Measurements from ENCODE around the gene CFAP61.
A peak's percentile ranks its signal among the peaks of the same experiment; 100 is the strongest.

DNA sequence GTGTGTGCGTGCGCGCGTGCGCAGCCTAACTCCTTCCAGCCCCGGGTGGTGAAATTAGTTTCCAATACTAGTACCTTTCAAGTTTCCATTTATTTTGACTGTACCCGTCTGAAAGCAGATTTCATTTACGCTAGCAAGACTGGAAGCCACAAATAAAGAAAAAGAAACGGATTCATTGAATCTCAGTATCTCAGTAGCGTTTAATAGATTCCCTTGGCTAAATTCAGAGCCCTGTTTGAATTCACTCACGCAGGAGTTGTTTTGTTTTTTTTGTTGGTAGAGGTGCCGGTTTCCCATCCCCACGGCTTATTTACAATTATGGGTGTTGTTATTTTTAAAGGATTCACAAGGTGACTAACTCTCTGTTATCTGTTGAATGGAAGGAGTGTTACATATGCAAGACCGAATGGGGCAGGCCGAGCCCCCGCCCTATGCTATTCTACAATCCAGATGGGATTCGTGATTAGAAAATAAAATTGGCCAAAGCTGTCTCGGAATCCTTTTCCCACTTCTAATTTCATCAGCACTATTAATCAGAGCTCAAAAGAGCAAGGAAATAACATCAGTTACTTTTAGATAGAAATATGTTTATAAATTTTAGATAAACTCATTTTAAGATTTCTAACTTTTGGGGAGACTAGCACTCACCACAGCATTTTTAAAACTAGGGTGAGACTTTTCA, 313.3 kb downstream of the CFAP61 start:
- TF ChIP-seq, protein P1, sequence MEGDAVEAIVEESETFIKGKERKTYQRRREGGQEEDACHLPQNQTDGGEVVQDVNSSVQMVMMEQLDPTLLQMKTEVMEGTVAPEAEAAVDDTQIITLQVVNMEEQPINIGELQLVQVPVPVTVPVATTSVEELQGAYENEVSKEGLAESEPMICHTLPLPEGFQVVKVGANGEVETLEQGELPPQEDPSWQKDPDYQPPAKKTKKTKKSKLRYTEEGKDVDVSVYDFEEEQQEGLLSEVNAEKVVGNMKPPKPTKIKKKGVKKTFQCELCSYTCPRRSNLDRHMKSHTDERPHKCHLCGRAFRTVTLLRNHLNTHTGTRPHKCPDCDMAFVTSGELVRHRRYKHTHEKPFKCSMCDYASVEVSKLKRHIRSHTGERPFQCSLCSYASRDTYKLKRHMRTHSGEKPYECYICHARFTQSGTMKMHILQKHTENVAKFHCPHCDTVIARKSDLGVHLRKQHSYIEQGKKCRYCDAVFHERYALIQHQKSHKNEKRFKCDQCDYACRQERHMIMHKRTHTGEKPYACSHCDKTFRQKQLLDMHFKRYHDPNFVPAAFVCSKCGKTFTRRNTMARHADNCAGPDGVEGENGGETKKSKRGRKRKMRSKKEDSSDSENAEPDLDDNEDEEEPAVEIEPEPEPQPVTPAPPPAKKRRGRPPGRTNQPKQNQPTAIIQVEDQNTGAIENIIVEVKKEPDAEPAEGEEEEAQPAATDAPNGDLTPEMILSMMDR (IDR thresholded peaks at IDR 0.05; ENCODE audit: poor library complexity) = no peak
- peak; percentile 8 for TF ChIP-seq EZH2phosphoT487 (IDR thresholded peaks at IDR 0.05; ENCODE audit: low read depth, severe bottlenecking, unreplicated experiment)
